GM19328 (cell line): ENCODE results near the gene TLN1.

Source experiments
- ATAC-seq: cut with Tn5 transposase; IDR thresholded peaks from one replicate; pipeline ENCODE4 v1.9.1; 2021; ENCODE audit warnings: mild to moderate bottlenecking, moderate library complexity; ENCODE audit not compliant: unreplicated experiment

The TLN1 gene

DNA sequence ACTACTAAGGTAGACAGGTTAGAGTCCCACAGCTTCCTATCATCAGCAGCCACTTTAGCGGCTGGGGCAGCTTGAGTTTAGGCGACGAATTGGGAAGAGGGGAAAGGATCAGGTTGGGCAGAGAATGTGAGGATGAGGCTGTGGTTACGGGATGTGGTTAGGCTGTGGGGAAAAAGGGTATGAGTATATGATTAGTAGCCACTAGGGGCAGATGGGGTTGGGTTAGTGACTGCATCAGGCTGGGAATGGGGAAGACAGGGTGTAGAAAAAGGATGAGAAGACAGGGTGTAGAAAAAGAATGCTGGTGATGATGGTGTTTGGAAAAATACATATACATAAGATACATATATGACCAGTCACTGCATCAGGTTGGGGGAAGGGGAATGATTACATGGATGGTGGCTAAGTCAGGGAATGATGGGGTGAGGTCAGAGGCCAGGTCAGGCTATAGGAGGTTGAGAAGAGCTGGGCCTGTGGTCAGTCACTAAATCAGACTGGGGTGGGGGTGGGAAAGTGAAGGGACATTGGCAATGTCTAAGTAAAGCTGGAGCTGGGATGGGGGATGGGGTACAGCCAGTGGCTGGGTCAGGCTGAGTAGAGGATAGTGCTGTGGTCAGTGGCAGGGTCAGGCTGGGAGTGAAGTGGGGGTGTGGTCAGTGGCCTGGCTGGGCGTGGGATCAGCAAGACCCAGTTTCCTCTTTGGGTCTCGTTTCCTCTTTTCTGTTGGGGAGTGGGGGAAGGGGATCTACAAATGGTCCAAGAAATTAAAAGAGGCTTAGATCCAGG, 2.1 kb downstream of the TLN1 start:
- no peak for ATAC-seq

DNA sequence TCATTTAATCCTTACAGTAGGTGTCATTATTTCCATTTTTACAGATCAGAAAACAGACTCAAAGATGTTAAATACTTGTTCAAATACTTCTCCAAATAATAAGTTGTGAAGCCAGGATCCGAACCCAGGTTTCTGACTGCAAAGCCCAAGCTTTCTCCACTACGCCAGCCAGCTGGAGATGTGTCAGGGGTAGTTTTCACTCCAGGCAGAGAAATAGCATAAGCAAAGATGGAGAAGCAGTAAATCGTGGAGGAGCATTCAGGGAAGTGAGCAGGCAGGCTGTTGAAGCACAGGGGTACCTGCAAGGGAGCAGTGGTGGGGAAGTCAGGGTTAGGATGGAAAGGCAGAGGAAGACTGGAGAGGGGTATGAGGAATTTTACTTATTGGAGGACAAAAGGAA, 2.9 kb downstream of the TLN1 start:
- ATAC-seq = no peak

DNA sequence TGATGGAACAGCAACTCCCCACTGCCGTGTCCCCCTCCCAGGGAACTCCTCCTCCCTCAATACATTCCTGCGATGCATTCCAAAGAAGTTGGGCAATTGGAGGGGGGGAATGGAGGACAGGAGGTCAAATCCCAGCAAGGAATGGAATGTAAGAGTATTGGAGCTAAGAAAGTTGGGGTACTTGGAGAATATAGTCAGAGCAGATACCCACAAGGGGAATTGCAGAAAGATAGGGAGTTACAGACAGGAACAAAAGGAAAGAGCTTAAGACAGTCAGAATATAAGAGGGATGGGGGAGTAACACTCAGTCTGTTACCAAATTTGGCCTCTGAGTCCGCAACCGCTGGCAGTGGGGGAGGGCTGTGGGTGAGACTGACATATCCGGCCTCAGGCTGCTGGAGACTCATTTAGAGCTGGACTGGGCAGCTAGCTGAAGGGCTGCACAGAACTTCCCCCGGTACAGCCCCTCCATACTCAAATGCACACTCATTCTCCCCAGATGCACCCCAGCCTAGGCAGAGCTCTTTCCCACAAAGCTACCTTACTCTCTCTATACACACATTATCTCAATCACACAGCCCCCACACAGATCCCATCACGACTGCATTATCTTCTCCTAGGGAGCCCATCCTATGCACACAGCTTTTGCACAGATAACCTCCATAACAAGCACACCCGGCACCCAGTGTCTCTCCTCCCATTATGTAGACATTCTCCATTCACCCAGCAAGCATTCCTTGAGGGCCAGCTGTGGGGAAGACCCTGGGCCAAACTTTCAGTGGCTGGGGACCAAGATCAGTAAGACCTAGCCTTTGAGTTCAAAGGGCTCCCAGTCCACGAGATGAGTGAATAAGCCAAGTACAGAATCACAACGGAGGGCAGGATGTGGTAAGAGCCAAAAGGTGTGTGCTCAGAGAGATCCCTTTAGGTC, 3.7 kb downstream of the TLN1 start:
- no peak for ATAC-seq

DNA sequence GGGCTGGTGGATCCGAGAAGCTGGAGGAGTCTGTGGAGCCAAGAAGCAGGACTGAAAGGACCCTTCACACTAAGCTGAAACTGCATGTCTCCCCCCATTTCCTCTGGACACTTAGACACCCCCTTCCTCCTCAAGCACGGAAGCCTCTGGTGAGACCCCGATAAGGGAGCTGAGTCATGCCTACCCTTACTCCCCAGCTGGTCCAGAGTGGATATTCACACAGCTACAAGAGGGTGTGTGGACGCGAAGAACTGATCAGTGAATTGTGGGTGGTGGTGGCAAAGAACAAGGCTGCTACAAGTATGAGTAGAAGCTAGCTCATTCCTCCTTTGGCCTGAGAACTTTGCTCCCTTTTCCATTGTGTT, 4.3 kb downstream of the TLN1 start:
- ATAC-seq = no peak

DNA sequence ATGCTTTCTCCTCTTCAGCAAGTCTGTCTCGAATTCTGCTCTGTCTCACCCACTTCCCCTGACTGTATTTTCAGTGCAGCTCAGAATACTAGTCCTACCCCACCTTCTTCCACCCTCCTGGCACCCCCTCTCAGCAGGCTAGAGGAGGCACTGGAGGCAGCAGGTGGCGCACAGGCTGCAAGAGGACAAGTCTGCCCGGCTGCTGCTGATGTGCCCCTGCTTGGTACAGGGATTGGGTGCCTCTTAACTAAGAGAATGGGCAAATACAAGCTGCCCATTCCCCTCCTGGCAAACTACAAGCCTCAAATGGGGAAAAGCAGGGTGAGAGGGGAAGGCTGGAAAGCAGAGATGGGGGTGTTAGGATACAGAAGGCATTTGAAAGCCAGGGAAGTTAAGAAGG, 5.1 kb downstream of the TLN1 start:
- no peak for ATAC-seq

DNA sequence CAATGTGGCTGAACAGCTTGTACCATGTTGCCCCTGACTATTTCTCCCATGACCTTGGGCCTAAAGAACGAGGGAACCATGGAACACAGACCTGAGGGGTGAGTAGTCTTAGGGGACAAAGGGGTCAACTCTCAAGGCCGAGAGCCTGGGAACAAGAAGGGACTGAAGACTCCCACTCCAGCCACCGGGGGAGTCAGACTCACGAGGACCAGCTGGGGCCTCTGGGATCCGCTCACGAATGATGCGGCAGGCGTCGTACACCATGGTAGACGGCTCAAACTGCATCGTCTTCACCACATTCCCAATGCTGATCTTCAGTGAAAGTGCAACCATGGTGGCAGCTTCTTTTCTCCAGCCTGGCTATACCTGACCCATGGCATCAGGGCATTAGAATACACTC, 6.6 kb downstream of the TLN1 start:
- no peak for ATAC-seq

DNA sequence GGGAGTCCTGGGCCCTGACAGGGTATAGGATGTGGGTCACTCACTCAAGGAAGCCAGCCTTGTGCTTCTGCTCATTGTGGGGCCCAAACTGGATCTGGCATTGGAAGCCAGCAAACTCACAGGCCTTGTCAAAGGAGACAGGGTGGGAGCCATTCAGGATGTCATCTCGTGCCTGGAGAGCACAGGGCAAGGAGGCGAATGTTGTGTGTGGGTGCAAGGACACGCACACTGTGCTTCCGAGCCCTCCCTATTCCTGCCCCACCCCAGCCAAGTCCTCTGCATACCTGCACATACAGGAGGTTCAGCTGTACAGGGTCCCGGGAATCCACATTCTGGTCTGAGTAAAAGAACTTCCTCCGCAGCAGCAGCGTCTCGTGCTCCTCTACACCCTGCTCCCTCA, 8.1 kb downstream of the TLN1 start:
- ATAC-seq = no peak

DNA sequence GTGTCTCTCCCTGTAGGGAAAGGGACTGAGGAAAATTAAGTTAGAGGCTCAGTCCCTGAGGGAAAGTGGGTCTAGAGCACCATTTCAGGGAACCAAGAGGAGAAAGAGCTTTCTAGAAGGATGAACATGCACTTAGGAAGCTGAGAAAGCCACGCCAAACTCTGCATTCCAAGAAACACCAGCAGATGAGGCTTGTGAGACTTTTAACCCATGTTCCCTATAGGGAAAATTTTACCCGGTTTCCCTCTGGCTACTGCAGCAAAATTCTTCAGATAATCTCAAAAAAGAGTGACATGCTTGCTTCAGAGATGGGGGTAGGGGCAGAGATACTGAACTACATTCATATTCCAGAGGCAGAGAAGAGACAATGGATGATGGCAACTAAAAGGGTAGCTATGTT, 8.6 kb downstream of the TLN1 start:
- no peak for ATAC-seq

DNA sequence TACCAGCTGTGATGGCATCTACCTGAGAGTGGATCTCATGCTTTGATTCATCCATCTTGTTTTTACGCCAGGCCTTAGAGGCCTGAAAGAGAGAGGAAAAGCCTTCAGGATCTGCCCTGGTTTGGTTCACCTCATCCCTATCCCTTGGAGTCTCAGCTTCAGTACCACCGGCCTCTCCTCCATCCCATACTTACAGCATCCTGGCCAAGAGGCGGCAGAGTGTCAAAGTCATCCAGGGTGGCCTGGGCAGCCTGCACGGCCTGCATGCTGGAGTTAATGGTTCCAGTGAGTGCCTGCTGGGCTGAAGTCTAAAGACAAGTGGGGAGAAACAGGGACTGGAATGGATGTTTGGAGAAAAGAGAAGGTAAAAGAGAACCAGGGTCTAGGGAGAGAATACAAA, 12.4 kb downstream of the TLN1 start:
- no peak for ATAC-seq

DNA sequence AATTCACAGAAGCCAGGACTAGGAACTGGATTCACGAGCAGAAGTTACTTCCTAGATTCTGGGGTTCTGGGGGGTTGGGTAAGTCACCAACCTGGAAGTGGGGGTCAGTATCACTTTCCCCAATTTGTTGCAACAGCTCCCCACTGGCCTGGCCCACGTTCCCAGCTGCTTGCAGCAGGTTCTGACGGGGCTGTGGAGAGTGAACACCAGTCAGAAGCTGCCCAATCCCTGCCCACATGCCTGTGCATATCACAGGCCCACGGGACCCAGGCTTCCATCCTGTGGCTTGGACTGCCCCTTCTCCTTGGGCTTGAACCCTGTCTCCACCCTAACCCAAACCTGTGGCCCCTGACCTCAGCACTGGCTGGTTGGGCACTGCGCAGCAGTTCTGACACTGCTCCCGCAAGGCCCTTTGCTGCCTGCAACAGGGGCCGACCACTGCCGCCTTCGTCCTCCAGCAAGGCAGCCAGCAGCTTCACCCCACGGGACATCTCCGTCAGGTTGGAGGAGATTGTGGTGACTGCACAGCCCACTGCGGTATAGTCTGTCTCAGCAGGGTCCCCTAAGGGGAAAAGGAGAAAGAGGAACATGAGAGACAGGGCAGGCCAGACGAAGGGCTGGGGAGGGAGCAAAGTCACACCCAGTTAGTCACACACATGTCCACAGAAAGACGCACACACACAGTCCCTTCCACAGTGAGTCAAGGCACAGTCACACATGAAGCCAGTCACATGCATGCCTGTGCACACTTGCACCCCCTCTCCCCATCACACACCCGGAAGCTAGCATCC, 13.1 kb downstream of the TLN1 start:
- no peak for ATAC-seq

DNA sequence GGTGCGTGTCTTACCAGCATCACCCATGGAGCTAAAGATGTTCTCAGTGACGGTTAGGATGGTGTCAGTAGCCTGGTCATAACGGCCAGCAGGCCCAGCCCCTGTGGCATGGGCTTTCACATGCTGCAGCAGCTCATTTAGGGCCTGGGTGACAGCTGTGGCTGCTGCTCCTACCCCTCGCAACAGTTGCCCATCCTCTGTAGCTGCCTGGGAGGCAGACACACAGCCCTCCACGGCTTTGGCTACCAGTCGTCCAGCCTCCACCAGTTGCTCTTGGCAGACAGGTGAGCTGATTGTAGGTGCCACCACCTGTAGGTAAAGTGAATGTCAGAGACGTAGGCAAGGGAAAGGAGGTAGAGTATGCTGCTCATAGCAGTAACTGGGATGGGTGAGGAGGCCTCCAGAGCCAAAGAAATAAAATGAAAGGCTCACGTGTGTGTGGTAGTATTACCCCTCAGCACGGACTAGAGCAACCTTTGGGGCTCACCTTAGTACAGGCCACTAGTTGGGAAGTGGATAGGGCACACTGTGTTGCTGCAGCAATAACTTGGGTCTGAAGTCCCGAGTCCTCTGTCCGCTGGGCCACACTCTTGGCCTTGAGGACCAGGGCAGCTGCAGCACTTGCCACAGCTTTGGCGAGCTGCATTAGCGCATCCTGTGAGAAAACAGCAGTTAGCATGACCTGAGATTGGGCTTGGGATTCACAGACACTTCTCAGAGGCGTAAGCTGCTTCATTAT, 14.7 kb downstream of the TLN1 start:
- no peak for ATAC-seq

DNA sequence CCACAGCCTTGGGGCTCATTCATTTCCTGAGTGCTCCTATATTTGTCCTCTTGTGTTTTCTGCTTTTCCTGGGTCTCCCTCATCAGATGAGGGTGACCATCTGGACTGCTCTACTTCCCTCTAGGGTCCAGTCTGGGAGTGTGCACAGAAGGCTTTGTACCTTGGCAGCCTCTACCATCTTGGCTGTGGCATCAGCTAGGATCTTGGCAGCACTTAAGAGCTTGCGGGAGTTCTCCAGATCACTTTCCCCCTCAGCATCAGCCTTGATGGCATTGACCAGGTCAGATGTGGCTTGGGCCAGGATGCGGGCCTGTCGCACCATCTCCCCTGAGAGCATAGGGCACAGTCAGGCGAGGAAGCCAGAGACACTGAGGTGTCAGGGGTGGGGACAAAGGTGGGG, 15.8 kb downstream of the TLN1 start:
- ATAC-seq = no peak

DNA sequence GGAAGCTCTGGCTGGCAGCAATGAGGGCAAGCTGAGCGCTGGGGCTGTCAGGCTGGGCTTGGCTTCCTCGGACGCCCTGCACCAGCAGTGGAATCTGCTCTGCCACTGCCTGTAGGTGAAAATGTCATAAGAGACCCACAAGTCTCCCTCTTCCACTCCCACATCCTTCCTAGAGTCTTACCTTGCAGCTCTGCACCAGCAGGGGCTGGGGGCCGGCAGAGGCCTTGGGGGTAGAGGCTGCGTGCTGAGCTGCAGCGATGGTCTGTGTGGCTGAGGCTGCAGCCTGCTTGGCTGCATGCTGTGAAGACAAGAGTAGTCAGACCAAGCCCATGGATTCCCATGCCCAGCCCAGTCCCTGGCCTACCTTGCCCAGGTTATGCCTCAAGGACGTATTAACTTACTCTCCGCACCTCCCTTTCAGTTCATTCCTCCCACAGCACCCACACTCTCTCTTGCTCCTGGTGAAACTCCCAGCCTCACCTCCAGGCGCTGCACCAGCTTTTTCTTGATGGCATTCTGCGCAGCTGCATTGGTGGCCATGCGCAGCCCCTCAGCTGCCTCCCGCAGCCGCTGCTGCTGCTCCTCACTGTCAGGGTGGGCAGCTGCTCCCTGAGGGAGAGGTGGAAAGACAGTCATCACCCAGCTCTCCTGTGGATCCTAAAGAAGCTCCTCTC, 17.3 kb downstream of the TLN1 start:
- no peak for ATAC-seq

DNA sequence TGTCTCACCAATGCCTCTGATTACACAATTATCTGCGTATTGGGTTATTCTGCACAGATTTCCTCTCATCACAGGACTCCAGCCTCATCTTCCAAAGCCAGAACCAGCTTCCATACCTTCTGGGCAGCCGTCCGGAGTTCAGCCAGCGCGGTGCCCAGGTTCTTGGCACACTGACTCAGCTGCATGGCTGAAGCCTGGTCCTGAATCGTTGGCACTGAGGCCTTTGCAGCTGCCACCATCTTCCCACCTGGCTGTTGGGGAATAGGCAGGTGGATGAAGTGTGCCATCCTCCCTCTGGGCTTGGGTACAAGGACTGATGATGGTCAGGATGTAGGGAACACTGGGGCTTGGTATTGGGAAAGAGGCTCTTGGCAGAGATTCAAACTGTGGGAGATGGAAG, 17.9 kb downstream of the TLN1 start:
- no peak for ATAC-seq

DNA sequence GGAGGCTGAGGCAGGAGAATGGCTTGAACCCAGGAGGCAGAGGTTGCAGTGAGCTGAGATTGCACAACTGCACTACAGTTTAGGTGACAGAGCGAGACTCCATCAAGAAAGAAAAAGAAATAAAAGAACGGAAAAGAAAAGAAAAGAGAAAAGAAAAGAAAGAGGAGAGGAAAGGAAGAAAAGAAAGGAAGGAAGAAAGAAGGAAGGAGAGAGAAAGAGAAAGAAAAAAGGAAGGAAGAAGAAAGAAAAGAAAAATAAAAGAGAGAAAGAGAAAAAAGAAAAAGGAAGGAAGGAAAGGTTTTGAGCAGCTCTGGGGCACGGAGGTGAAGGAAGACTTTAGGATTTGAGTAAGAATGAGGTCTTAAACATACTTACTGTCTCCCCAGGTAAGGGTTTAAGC, 18.4 kb downstream of the TLN1 start:
- no peak for ATAC-seq

DNA sequence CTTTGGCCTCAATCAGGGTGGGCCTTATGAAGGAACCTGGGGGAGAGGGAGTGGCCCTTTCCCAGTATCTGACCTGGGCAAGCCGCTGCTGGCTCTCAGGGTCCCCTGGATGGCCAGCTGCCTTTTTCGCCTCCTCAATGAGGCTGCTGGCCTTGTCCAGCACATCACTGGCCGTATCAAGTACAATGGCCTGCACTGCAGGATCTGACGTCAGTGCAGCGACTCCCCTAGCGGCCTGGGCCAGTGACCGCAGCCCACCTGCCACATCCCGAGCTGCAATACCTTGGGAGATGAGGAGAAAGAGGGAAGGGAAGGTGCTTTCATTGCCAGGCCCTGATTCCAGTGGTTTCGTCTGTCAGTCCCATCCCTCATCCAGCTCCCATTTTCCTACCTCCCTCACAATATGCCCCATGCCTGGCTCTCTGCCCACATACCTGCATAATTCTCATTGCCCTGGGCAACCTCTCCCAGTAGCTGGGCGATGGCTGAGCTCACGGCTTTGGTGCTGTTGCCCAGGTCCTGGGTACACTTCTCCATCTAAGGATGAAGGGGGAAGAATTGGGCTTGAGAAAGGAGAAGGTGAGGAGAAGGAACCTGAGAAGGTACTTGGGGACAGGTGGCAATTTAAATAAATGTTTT, 19.1 kb downstream of the TLN1 start:
- ATAC-seq = no peak

DNA sequence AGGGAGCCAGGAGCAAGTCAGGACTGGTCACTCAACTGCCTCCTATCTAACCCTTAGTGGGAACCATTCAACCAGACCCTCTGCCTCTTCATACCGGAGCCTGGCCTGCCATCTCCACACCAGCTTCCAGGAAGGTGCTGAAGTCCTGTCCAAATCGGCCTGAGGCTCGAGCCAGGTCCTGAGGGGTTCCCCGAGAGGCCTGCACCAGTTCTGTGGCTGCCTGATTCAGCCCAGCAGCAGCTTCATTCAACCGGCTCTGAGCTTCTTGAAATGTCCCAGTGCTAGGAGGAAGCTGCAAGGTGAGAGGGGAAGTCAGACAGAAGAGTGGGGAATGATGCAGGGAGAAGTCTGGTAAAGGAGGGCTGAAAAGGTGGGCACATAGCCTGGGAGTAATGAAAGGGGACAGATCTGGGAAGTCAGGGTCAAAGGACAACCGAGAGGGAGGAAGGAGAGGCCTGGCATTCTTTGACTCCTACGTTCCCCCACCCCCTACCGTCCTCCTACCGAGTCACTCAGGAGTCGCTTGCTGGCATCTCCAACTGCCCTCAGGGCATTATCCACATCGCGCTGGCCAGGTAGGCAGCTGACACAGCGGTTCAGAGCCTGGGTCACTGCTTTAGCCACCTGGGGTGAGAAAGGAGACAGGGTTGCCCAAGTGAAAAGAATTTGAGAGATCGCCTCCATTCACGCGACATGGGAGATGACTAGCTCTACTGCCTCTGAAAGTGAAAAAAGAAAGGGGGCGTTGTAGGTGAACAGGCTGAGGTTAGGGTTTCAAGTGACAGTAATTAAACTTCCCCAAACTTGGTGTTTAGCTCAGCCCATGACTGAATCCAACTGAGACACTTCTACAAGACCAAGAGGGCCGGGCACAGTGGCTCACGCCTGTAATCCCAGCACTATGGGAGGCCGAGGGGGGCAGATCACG, 20.2 kb downstream of the TLN1 start:
- ATAC-seq = no peak

DNA sequence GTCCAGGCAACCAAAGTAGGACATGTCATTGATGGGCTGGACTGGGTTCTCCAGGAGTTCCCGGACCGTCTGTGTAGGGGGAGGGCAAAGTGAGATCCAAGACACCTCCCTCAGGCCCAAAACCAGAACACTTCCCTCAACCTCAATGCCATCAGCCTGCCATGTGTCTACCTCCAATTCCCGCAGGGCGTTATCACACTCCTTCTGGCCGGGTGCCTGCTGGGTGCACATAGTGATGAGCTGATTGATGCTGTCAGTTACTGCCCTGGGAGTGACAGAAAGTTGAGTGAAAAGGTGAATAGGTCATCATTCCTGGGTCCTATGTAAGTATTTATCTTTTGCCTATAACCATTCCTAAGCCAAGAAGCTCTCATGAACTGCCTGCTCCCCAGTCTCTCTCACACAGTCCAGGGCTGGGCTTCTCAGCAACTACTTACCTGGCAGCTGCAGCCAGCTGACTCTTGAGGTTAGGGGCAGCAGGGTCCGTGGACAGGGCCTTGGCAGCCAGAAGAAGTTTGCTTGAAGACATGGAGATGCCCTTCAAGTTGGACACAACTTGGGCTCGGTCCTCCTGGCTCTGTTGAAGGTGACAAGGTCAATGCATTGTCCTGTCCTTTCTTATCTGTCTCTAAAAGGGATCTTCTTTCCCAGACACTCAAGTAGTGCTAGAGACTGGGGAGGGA, 21.0 kb downstream of the TLN1 start:
- ATAC-seq = no peak
